Stimulated activated CD4-positive, alpha-beta T cell treated with anti-CD3 and anti-CD28 coated beads, TNF-alpha, amount 100 ng/mL, for 1 hour (primary cell): ENCODE measurements around the gene PNMA8A.
"Not testable (repeated sequence)": the region's sequence is repeated elsewhere in the genome, so short reads cannot be mapped to it uniquely, and the experiment has no call there.

Experiments used
- DNase-seq, 3 donors: peaks; one replicate each; pipeline ENCODE4 v3.0.0-alpha.2; 2020; ENCODE audit warnings: low read depth in 3 of 3, low spot score in 1 of 3

The PNMA8A gene, protein sequence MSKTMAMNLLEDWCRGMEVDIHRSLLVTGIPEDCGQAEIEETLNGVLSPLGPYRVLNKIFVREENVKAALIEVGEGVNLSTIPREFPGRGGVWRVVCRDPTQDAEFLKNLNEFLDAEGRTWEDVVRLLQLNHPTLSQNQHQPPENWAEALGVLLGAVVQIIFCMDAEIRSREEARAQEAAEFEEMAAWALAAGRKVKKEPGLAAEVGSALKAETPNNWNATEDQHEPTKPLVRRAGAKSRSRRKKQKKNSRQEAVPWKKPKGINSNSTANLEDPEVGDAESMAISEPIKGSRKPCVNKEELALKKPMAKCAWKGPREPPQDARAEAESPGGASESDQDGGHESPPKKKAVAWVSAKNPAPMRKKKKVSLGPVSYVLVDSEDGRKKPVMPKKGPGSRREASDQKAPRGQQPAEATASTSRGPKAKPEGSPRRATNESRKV

DNA sequence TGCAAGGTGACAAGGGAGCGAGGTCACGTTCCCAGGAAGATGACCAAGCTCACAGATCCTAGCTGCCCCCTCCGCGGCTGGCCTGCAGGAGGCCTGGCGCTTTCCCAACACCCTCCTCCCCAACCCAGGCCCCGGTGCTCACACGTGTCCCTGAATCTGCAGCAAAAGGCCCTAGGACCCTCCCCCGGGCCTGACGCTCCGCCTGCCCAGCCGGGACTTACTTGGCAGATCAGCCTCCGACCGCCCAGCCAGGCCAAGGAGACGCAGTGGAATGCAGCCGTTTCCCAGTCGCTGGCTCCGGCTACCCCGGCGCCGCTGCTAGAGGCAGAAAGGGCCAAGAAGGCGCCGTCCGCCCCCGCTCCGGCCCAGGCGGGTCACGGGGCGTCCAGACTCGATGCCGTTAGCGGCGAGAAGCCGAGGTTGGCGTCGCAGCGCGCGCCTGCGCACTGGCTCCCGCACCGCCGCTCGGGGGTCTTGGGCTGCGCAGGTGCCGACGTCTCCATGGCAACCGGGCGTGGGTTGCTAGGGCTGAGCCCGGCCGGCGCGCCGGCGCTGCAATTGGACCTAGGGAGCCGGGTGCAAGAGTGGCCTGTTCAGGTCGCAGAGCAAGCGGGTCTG, at the start of gene PNMA8A:
Gene PNMA8A (minus strand): TSS at position 448 of the 618 bp plus-strand sequence. CDS start 528 bp downstream, outside the sequence.
- no peak for DNase-seq

GRCh38 chr19:46520616-46521015, 49.3 kb upstream of the PNMA8A start:
- no peak for DNase-seq

- no peak for DNase-seq
These were observed 46.1 kb upstream of the PNMA8A start for GRCh38 chr19:46517471-46517870.

GRCh38 chr19:46515879-46516350, 44.6 kb upstream of the PNMA8A start:
- DNase-seq, result no peak

DNA sequence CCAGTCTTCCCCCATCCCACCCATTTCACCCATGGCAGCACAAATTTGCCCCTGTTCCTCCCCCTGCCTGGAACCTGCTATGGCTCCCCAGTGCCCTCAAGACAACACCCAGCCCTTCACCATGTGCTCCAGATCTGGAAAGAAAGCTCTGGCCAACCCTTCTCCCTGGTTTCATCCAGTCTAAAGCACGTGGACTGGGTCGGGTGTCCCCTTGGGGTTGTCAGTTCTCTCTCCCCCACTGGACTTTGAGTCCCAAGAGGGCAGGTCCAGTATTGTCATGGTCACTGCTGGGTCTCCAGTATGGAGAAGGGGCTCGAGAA, 43.9 kb upstream of the PNMA8A start:
- DNase-seq, result no peak

DNA sequence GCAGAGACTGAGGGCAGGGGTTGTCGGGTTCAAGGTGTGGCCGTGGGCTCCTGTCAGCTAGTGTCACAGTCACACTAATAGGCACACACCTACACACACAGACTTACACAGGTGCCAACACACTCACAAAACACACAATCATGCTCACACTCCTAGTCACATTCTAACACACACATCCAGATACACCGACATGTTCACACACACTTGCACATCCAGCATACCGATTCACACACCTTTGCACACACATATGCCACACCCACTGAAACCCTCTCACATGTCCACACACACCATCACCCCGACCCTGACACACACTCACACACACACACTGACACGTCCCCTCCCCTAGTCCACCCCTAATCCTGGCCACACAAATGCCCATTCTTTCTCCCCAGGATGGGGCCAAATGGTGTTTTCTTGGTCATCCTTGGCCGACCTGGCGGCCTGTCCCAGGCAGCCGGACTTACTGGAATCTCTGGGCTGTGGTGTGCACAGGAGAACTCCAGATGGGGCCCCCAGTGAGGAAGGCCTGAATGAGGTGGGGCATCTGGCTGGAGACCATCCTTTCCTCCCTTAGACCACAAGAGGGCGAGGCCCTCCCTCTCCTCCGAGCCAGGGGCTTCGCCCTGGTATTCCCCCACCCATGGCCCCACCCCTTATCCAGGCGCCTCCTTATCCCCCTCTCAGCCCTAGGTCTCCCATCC, 43.4 kb upstream of the PNMA8A start:
- no peak for DNase-seq

DNA sequence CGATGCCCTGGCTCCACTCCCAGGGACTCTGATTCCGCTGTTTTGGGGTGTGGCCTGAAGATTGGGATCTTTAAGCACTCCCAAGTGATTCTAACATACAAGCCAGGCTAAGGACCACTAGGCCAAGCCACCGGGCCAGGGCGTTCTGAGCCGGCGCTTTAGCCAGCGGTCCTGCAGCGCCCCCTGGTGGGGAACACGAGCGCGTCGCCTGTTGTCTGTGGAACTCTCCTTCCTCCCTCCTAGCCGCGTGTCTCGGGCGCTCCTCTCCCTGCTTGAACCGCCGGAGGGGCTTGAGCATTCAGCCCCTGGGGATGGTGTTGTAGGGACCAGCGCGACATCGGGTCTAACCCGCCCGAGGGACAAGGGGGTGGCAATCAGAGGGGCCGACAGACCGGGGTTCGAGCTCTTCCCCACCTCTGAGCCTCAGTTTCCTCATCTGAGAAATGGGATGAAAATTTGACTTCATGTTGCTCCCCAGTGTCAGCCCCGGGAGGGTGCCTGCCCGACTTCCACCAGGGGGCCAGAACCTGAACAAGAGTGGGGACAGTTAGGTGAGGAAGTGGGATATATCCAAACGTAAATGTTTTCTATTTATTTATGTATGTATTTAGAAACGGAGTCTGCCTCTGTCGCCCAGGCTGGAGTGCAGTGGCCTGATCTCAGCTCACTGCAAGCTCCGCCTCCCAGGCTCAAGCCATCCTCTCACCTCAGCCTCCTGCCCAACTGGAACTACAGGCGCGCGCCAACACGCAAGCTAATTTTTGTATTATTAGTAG, 42.3 kb upstream of the PNMA8A start:
- DNase-seq, result peak; percentile 39 to 82 (median 57)

GRCh38 chr19:46511237-46511636, 39.9 kb upstream of the PNMA8A start:
- no peak for DNase-seq

DNA sequence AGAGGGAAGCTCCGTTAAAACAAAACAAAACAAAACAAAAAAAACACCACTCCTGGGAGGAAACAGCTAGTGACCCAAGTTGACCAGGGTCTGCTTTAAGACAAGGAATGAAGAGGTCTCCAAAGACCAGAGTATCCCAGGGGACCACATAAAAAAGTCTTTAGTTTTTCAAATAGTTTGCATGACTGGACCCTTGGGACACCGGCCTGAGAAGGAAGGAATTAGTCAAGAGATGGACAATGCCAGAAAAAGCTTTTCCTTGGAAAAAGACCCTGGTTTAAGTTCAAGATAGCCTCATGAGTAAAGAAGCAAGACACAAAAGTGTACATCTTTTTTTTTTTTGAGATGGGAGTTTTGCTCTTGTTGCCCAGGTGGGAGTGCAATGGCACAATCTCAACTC, 36.8 kb upstream of the PNMA8A start:
- DNase-seq, result no peak

GRCh38 chr19:46503848-46504453, 32.6 kb upstream of the PNMA8A start:
- no peak for DNase-seq

GRCh38 chr19:46502891-46503290, 31.5 kb upstream of the PNMA8A start:
- no peak for DNase-seq

- DNase-seq, result no peak
These were observed 28.3 kb upstream of the PNMA8A start for GRCh38 chr19:46499692-46500091.

DNA sequence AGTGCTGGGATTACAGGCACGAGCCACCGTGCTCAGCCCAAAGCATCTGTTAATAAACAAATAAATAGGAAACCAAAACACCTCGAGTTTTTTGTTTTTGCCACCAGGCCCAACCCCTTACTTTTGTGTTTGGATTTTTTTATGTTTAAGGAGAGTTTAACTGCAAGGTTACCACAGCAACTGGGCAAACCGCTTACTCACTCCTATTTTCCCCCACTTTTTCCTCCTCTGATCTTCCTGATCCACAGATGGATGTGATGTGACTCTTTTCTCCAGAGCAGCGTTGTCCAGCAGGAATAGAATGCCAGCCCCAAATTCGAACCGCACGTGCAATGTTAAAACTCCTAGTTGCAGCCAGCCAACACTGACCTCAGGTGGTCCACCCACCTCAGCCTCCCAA, 26.4 kb upstream of the PNMA8A start:
- no peak for DNase-seq

DNA sequence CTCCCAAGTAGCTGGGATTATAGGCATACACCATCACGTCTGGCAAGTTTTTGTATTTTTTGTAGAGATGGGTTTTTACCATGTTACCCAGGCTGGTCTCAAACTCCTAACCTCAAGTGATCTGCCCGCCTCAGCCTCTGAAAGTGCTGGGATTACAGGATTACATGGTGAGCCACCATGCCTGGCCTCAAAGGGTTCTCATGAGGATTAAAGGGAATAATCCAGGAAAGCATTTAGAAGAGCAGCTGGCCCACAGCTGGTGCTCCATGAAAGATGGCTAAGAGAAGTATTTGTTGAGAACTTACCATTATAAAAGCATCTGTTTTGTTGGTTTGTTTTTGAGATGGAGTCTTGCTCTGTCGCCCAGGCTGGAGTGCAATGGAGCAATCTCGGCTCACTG, 25.5 kb upstream of the PNMA8A start:
- DNase-seq, result not testable (repeated sequence)

DNA sequence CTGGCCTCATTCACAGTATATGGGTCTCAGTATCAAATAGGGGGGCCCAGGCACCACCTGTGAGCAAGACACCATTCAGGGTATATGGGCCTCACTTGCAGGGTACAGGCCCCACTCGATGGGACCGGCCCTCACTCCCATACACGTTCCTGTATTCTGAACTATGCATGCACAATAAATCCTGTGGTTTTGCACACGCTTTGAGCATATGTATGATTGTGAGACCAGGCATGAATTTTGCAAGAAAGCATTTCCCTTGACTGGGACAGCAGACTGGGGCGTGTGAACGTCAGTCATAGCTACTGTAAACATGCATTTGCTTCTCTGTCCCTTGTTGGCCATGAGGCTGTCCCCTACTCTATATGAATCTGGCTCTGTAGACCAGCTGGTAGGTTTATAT, 24.9 kb upstream of the PNMA8A start:
- DNase-seq, result no peak

GRCh38 chr19:46495786-46496099, 24.4 kb upstream of the PNMA8A start, which contains the start of gene PNMA8B:
TSS of gene PNMA8B (minus strand) at chr19:46495867. CDS start at chr19:46495465, 402 bp downstream.
- no peak for DNase-seq

DNA sequence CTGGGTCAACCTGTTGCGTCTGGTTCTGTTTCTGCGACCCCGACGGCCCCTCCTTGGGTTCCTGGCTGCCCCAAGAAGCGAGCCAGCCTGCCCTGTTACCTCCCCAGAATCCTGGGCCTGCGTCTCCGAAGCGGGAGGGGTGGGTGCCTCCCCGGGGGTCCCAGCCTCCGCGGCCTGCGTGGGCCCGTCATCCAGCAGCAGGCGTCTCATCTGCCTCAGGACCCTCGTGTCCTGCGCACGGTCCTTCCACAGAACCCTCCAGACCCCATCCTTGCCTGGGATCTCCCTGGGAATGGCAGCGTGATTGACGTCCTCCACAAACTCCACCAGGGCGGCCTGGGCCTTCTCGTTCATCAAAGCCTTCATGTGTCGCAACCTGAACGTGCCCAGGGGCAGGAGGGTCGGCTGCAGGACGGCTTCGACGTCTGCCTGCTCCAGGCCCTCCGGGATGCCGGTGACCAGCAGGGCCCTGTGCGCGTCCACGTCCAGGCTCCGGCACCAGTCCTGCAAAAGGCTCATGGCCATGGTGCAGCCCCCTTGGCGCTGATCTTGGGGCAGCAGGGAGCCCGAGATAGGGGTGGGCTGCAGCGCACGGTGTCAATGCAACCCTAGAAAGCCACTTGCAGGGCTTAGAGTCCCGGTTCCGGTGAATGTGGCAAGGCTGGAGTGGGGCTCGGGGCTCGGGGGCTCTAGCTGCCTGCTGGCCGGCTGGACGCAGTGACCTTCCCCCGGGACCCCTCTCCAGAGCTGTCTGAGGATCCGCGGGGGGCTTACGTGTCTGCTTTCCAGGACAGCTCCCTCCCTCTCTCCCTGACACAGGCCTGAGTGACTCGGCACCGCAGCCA, 23.8 kb upstream of the PNMA8A start:
- no peak for DNase-seq

- no peak for DNase-seq
These were observed 23.0 kb upstream of the PNMA8A start for GRCh38 chr19:46494146-46494940.
